ENCODE measurements around the gene SYF2. TPM values are rescaled to one million over a fixed set of nuclear protein-coding genes. Genes with fewer than 3 reads are reported as not detected.
"Not testable (repeated sequence)": the region's sequence is repeated elsewhere in the genome, so short reads cannot be mapped to it uniquely, and the experiment has no call there.

SYF2 gene
- total RNA-seq: 40.3 and 43.5 TPM in 2 replicates
- long read RNA-seq, transcript SYF2-201 (7 exons, 1,345 nt): major isoform, 45 of 59 reads
- long read RNA-seq, partial matches to known transcripts: 5 of 59 reads
- long read RNA-seq, other reads (novel, unspliced or antisense): 8 of 59 reads

GRCh38 chr1:25232027-25232865 lies at the start of gene SYF2:
Gene SYF2, minus strand, starts transcription at chr1:25232502. Its CDS starts 35 bp downstream, at chr1:25232467.
- DNase-seq (ENCODE audit: low spot score, unreplicated experiment): peak; percentile 70
- TF ChIP-seq CTCF (IDR thresholded peaks at IDR 0.05; ENCODE audit: unreplicated experiment): no peak
- no peaks in the 10 kb centered on the region for H3K9me3 Mint-ChIP-seq (ENCODE audit: low read depth)
- H3K27ac Mint-ChIP-seq: no peak within 1 kb of the TSS
- no peaks in the 10 kb centered on the region for H3K27me3 Mint-ChIP-seq
- H3K4me1 Mint-ChIP-seq (ENCODE audit: low read depth): peaks cover 8% of the 10 kb centered on the region
- peaks cover 19% of the 10 kb centered on the region for H3K36me3 Mint-ChIP-seq (ENCODE audit: insufficient read depth)
- no peak within 1 kb of the TSS for H3K4me3 Mint-ChIP-seq (ENCODE audit: low read depth)

- not testable (repeated sequence) for H3K4me3 Mint-ChIP-seq (ENCODE audit: low read depth); H3K27me3 Mint-ChIP-seq; H3K27ac Mint-ChIP-seq; DNase-seq (ENCODE audit: low spot score, unreplicated experiment); H3K9me3 Mint-ChIP-seq (ENCODE audit: low read depth); H3K36me3 Mint-ChIP-seq (ENCODE audit: insufficient read depth); H3K4me1 Mint-ChIP-seq (ENCODE audit: low read depth)
Measured at GRCh38 chr1:25279693-25280111, 47.4 kb upstream of the SYF2 start.

- not testable (repeated sequence) for H3K4me3 Mint-ChIP-seq (ENCODE audit: low read depth); H3K27ac Mint-ChIP-seq; H3K27me3 Mint-ChIP-seq; DNase-seq (ENCODE audit: low spot score, unreplicated experiment); H3K4me1 Mint-ChIP-seq (ENCODE audit: low read depth); H3K9me3 Mint-ChIP-seq (ENCODE audit: low read depth); H3K36me3 Mint-ChIP-seq (ENCODE audit: insufficient read depth)
Measured at GRCh38 chr1:25278790-25279189, 46.5 kb upstream of the SYF2 start.

- not testable (repeated sequence) for H3K4me3 Mint-ChIP-seq (ENCODE audit: low read depth); DNase-seq (ENCODE audit: low spot score, unreplicated experiment); H3K27me3 Mint-ChIP-seq; H3K27ac Mint-ChIP-seq; H3K4me1 Mint-ChIP-seq (ENCODE audit: low read depth); H3K36me3 Mint-ChIP-seq (ENCODE audit: insufficient read depth); H3K9me3 Mint-ChIP-seq (ENCODE audit: low read depth)
Measured at GRCh38 chr1:25278358-25278757, 46.1 kb upstream of the SYF2 start.

- H3K27ac Mint-ChIP-seq; H3K27me3 Mint-ChIP-seq; H3K4me1 Mint-ChIP-seq (ENCODE audit: low read depth); H3K4me3 Mint-ChIP-seq (ENCODE audit: low read depth); DNase-seq (ENCODE audit: low spot score, unreplicated experiment); H3K36me3 Mint-ChIP-seq (ENCODE audit: insufficient read depth); H3K9me3 Mint-ChIP-seq (ENCODE audit: low read depth): not testable (repeated sequence)
Measured at GRCh38 chr1:25277295-25277694, 45.0 kb upstream of the SYF2 start.

GRCh38 chr1:25275648-25276047 lies 43.3 kb upstream of the SYF2 start:
- not testable (repeated sequence) for DNase-seq (ENCODE audit: low spot score, unreplicated experiment); H3K9me3 Mint-ChIP-seq (ENCODE audit: low read depth); H3K36me3 Mint-ChIP-seq (ENCODE audit: insufficient read depth); H3K27me3 Mint-ChIP-seq; H3K27ac Mint-ChIP-seq; H3K4me1 Mint-ChIP-seq (ENCODE audit: low read depth); H3K4me3 Mint-ChIP-seq (ENCODE audit: low read depth)

GRCh38 chr1:25272238-25272637 lies 39.9 kb upstream of the SYF2 start, which contains the start of gene RHD:
Gene RHD, plus strand, starts transcription at chr1:25272509. Its CDS starts 39 bp downstream, at chr1:25272548.
- not testable (repeated sequence) for H3K36me3 Mint-ChIP-seq (ENCODE audit: insufficient read depth); H3K27me3 Mint-ChIP-seq; H3K4me1 Mint-ChIP-seq (ENCODE audit: low read depth); H3K27ac Mint-ChIP-seq; DNase-seq (ENCODE audit: low spot score, unreplicated experiment); H3K9me3 Mint-ChIP-seq (ENCODE audit: low read depth); H3K4me3 Mint-ChIP-seq (ENCODE audit: low read depth)

- H3K4me3 Mint-ChIP-seq (ENCODE audit: low read depth): peak overlapping the region; percentile 72
- DNase-seq (ENCODE audit: low spot score, unreplicated experiment); H3K9me3 Mint-ChIP-seq (ENCODE audit: low read depth); H3K27ac Mint-ChIP-seq; H3K36me3 Mint-ChIP-seq (ENCODE audit: insufficient read depth); H3K27me3 Mint-ChIP-seq; H3K4me1 Mint-ChIP-seq (ENCODE audit: low read depth): not testable (repeated sequence)
Measured at GRCh38 chr1:25268143-25268760, 36.0 kb upstream of the SYF2 start.

GRCh38 chr1:25267288-25268142 lies 35.2 kb upstream of the SYF2 start:
- peak; percentile 55 for DNase-seq (ENCODE audit: low spot score, unreplicated experiment)
- peak overlapping the region; percentile 72 for H3K4me3 Mint-ChIP-seq (ENCODE audit: low read depth)
- H3K27me3 Mint-ChIP-seq; H3K27ac Mint-ChIP-seq; H3K9me3 Mint-ChIP-seq (ENCODE audit: low read depth); H3K36me3 Mint-ChIP-seq (ENCODE audit: insufficient read depth); H3K4me1 Mint-ChIP-seq (ENCODE audit: low read depth): not testable (repeated sequence)

GRCh38 chr1:25266554-25267287 lies 34.4 kb upstream of the SYF2 start:
- not testable (repeated sequence) for DNase-seq (ENCODE audit: low spot score, unreplicated experiment); H3K27me3 Mint-ChIP-seq; H3K4me1 Mint-ChIP-seq (ENCODE audit: low read depth); H3K27ac Mint-ChIP-seq; H3K36me3 Mint-ChIP-seq (ENCODE audit: insufficient read depth); H3K9me3 Mint-ChIP-seq (ENCODE audit: low read depth)
- peak overlapping the region; percentile 77 for H3K4me3 Mint-ChIP-seq (ENCODE audit: low read depth)

- not testable (repeated sequence) for H3K4me3 Mint-ChIP-seq (ENCODE audit: low read depth); H3K36me3 Mint-ChIP-seq (ENCODE audit: insufficient read depth); H3K27ac Mint-ChIP-seq; H3K9me3 Mint-ChIP-seq (ENCODE audit: low read depth); DNase-seq (ENCODE audit: low spot score, unreplicated experiment); H3K27me3 Mint-ChIP-seq; H3K4me1 Mint-ChIP-seq (ENCODE audit: low read depth)
Measured at GRCh38 chr1:25260336-25260735, 28.0 kb upstream of the SYF2 start.

Data from progenitor cell of endocrine pancreas (in vitro differentiated cells).